Measurements from ENCODE around the gene SMARCA2. TPM values are rescaled to one million over a fixed set of nuclear protein-coding genes. Genes with fewer than 3 reads are reported as not detected.

The SMARCA2 gene
- total and polyA plus RNA-seq, 10 of the 15 experiments (the other 5 are each of a cell fraction or from before 2014, with no cell fraction given): 100 to 392 (median 204) TPM

DNA sequence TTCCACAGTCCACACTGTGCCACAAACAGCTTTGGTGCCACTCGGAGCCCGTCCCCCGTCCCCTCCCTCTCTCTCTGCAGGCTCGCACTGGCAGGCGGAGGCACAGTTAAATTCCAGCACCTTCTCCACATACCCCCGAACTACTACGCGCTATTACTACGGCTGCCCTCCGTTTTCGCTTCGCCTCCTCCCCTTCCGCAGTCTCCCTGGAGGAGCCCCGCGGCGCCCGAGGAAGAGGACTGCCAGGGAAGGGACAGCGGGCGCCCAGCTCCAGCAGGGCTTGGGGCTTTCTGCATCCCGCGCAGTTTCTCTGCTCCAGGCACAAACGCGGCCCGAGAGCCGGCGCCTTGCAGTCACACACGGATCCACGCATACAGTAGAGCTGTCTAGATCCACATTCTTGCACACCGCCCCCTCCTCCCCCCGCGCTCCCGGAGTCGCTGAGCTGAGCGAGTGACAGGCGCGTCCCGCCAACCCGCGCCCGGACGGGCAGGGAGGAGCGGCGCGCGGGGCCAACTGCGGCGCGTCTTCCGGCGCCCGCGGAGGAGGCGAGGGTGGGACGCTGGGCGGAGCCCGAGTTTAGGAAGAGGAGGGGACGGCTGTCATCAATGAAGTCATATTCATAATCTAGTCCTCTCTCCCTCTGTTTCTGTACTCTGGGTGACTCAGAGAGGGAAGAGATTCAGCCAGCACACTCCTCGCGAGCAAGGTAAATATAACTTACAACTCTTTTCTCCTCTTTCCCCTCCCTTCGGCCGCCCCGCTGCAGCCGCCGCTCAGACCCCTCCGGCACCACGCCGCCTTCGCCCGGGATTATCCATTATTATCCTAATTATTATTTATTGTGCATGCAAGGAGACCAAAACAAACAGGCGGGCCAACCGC, at the start of gene SMARCA2 (continued):
- TF ChIP-seq BCLAF1 (IDR thresholded peaks at IDR 0.05): no peak
- TF ChIP-seq CTCF (IDR thresholded peaks at IDR 0.05 in 2 of 3, conservative IDR thresholded peaks at IDR 0.05 in 1 of 3; ENCODE audit: control insufficient read depth in 2 of 3, extremely low read depth in 1 of 3, insufficient read depth in 1 of 3, low read depth in 3 of 3, low read length in 3 of 3): no peak
- TF ChIP-seq MEF2A (IDR thresholded peaks at IDR 0.05; ENCODE audit: insufficient read depth, low read depth, low read length): 0 out of 2 replicates have a peak, but pooled peaks have one; percentile 7
- 0 out of 2 replicates have a peak, but pooled peaks have one; percentile 41 for TF ChIP-seq TARDBP (IDR thresholded peaks at IDR 0.05; ENCODE audit: borderline replicate concordance)
- TF ChIP-seq POLR2AphosphoS2 (IDR thresholded peaks at IDR 0.05; ENCODE audit: low read depth, low read length): peak; percentile 55; the same call in 1 of the 2 replicates
- TF ChIP-seq CREB1 (IDR thresholded peaks at IDR 0.05; ENCODE audit: low read depth): peak; percentile 78
- TF ChIP-seq KDM1A (IDR thresholded peaks at IDR 0.05; ENCODE audit: borderline replicate concordance): no peak
- TF ChIP-seq, protein P1, sequence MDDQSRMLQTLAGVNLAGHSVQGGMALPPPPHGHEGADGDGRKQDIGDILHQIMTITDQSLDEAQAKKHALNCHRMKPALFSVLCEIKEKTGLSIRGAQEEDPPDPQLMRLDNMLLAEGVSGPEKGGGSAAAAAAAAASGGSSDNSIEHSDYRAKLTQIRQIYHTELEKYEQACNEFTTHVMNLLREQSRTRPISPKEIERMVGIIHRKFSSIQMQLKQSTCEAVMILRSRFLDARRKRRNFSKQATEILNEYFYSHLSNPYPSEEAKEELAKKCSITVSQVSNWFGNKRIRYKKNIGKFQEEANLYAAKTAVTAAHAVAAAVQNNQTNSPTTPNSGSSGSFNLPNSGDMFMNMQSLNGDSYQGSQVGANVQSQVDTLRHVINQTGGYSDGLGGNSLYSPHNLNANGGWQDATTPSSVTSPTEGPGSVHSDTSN (IDR thresholded peaks at IDR 0.05; ENCODE audit: insufficient replicate concordance, low read depth, low read length): peak; percentile 98
- no peak for TF ChIP-seq TCF7 (IDR thresholded peaks at IDR 0.05; ENCODE audit: borderline replicate concordance)
- TF ChIP-seq ZNF384 (IDR thresholded peaks at IDR 0.05; ENCODE audit: borderline replicate concordance, low read depth, low read length): no peak
- TF ChIP-seq CEBPB (IDR thresholded peaks at IDR 0.05; ENCODE audit: borderline replicate concordance in 1 of 2, low read depth in 2 of 2, low read length in 2 of 2): no peak
- TF ChIP-seq MTA2 (IDR thresholded peaks at IDR 0.05; ENCODE audit: low read depth): no peak
- no peak for TF ChIP-seq GABPA (IDR thresholded peaks at IDR 0.05; ENCODE audit: low read depth)
- TF ChIP-seq E4F1 (IDR thresholded peaks at IDR 0.05; ENCODE audit: borderline replicate concordance, partially characterized antibody): no peak
- peak; percentile 87 for TF ChIP-seq SMAD5 (IDR thresholded peaks at IDR 0.05; ENCODE audit: low read depth)
- TF ChIP-seq POLR2A (IDR thresholded peaks at IDR 0.05; ENCODE audit: low read depth, low read length): peak; percentile 98
- TF ChIP-seq NFYB (IDR thresholded peaks at IDR 0.05; ENCODE audit: insufficient read depth, low read depth, low read length): peak; percentile 94
- no peak for TF ChIP-seq SMC3 (IDR thresholded peaks at IDR 0.05; ENCODE audit: borderline replicate concordance, low read length)
- no peak; a peak in 1 of 4 replicates for TF ChIP-seq IKZF2 (IDR thresholded peaks at IDR 0.05)

Data from GM12878 (cell line).